GM19467 (cell line): ENCODE measurements around the gene PWWP2A.
"Not testable (repeated sequence)": the region's sequence is repeated elsewhere in the genome, so short reads cannot be mapped to it uniquely, and the experiment has no call there.

Experiments
- ATAC-seq: cut with Tn5 transposase; IDR thresholded peaks from one replicate; pipeline ENCODE4 v1.9.1; 2021; ENCODE audit warnings: mild to moderate bottlenecking, moderate library complexity; ENCODE audit not compliant: unreplicated experiment

The PWWP2A gene

GRCh38 chr5:160079753-160080152 is 39.5 kb downstream of the PWWP2A start:
- no peak for ATAC-seq

- no peak for ATAC-seq
Observed at GRCh38 chr5:160076997-160077396, 42.3 kb downstream of the PWWP2A start.

- ATAC-seq = no peak
Observed at GRCh38 chr5:160075073-160075472, 44.2 kb downstream of the PWWP2A start.

GRCh38 chr5:160071916-160072315 is 47.3 kb downstream of the PWWP2A start:
- no peak for ATAC-seq

- no peak for ATAC-seq
Observed at GRCh38 chr5:160071516-160071915, 47.7 kb downstream of the PWWP2A start.

- not testable (repeated sequence) for ATAC-seq
Observed at GRCh38 chr5:160069120-160069519, 50.1 kb downstream of the PWWP2A start.

- ATAC-seq = no peak
Observed at GRCh38 chr5:160064995-160065614, 54.1 kb downstream of the PWWP2A start.

GRCh38 chr5:160064417-160064810 is 54.8 kb downstream of the PWWP2A start:
- ATAC-seq = no peak

- ATAC-seq = no peak
Observed at GRCh38 chr5:160061770-160062169, 57.5 kb downstream of the PWWP2A start.

- ATAC-seq = no peak
Observed at GRCh38 chr5:160060001-160060400, 59.2 kb downstream of the PWWP2A start.

GRCh38 chr5:160057256-160057655 is 62.0 kb downstream of the PWWP2A start:
- no peak for ATAC-seq

GRCh38 chr5:160054831-160055230 is 64.4 kb downstream of the PWWP2A start:
- no peak for ATAC-seq

GRCh38 chr5:160054047-160054446 is 65.2 kb downstream of the PWWP2A start:
- ATAC-seq = no peak

- ATAC-seq = no peak
Observed at GRCh38 chr5:160049099-160049498, 70.2 kb downstream of the PWWP2A start.

- no peak for ATAC-seq
Observed at GRCh38 chr5:160048131-160048530, 71.1 kb downstream of the PWWP2A start.

GRCh38 chr5:160047423-160047822 is 71.8 kb downstream of the PWWP2A start:
- no peak for ATAC-seq

GRCh38 chr5:160044967-160045366 is 74.3 kb downstream of the PWWP2A start:
- ATAC-seq = no peak

- no peak for ATAC-seq
Observed at GRCh38 chr5:160044391-160044804, 74.9 kb downstream of the PWWP2A start.

- ATAC-seq = no peak
Observed at GRCh38 chr5:160042671-160043070, 76.6 kb downstream of the PWWP2A start.
